RWPE2 (cell line): ENCODE data around the gene GPR87.

ENCODE experiments used
- ATAC-seq: fragments of 200-7000 bp; cut with Tn5 transposase; 3 replicates; pipeline ENCODE4 v1.9.1; 2021; ENCODE audit warnings: low read depth
- DNase-seq: peaks from one replicate; pipeline ENCODE4 v3.0.0-alpha.2; 2020; ENCODE audit warnings: low spot score
- H3K27ac ChIP-seq: fragments of 450-650 bp; 2 replicates; pipeline ENCODE4 v1.5.1; 2017; ENCODE audit warnings: mild to moderate bottlenecking; ENCODE audit not compliant: poor library complexity, severe bottlenecking
- H3K27me3 ChIP-seq: fragments of 250-450 bp; sonication (Bioruptor Pico); 2 replicates; pipeline ENCODE4 v1.5.1; 2021; ENCODE audit warnings: mild to moderate bottlenecking, moderate library complexity; ENCODE audit not compliant: insufficient read depth, poor library complexity, severe bottlenecking
- H3K36me3 ChIP-seq: fragments of 250-450 bp; sonication (Bioruptor Pico); 2 replicates; pipeline ENCODE4 v1.5.1; 2020; ENCODE audit warnings: low read depth, mild to moderate bottlenecking, moderate library complexity
- H3K4me1 ChIP-seq: fragments of 250-450 bp; sonication (Bioruptor Pico); 2 replicates; pipeline ENCODE4 v1.5.1; 2021; ENCODE audit warnings: mild to moderate bottlenecking, moderate library complexity; ENCODE audit not compliant: insufficient read depth, poor library complexity, severe bottlenecking
- H3K4me3 ChIP-seq: fragments of 250-450 bp; sonication (Bioruptor Pico); 2 replicates; pipeline ENCODE4 v1.5.1; 2021; ENCODE audit warnings: mild to moderate bottlenecking, moderate library complexity; ENCODE audit not compliant: severe bottlenecking
- H3K9me3 ChIP-seq: fragments of 250-450 bp; sonication (Bioruptor Pico); 2 replicates; pipeline ENCODE4 v1.5.1; 2021; ENCODE audit warnings: mild to moderate bottlenecking, moderate library complexity; ENCODE audit not compliant: severe bottlenecking
- CTCF ChIP-seq: fragments of 450-650 bp; IDR thresholded peaks from one replicate; pipeline ENCODE4 v1.5.1; 2017; ENCODE audit warnings: mild to moderate bottlenecking, moderate library complexity; ENCODE audit not compliant: poor library complexity, severe bottlenecking

GPR87 gene

GRCh38 chr3:151351648-151352047 lies 35.0 kb upstream of the GPR87 start:
- ATAC-seq (no peak), DNase-seq (no peak)
- Histone ChIP-seq H3K27ac (no peak overlapping the region), H3K4me3 (no peak overlapping the region), H3K4me1 (no peaks in the 10 kb centered on the region), H3K9me3 (no peaks in the 10 kb centered on the region), H3K36me3 (no peaks in the 10 kb centered on the region), H3K27me3 (no peaks in the 10 kb centered on the region)
- no peak for TF ChIP-seq CTCF

- Histone ChIP-seq H3K27ac (no peak overlapping the region), H3K27me3 (no peaks in the 10 kb centered on the region), H3K4me1 (no peaks in the 10 kb centered on the region), H3K36me3 (no peaks in the 10 kb centered on the region), H3K4me3 (no peak overlapping the region), H3K9me3 (no peaks in the 10 kb centered on the region)
- no peak for TF ChIP-seq CTCF
- DNase-seq (no peak), ATAC-seq (no peak)
Measured at GRCh38 chr3:151351219-151351618, 34.6 kb upstream of the GPR87 start.

GRCh38 chr3:151350656-151351055 lies 34.0 kb upstream of the GPR87 start:
- no peaks in the 10 kb centered on the region for H3K4me1 ChIP-seq
- ATAC-seq = no peak
- H3K27ac ChIP-seq = no peak overlapping the region
- no peaks in the 10 kb centered on the region for H3K27me3 ChIP-seq
- H3K4me3 ChIP-seq = no peak overlapping the region
- DNase-seq = no peak
- no peaks in the 10 kb centered on the region for H3K9me3 ChIP-seq
- no peak for TF ChIP-seq CTCF
- H3K36me3 ChIP-seq = no peaks in the 10 kb centered on the region

- no peak for ATAC-seq
- no peak overlapping the region for H3K4me3 ChIP-seq
- no peak for DNase-seq
- H3K4me1 ChIP-seq = no peaks in the 10 kb centered on the region
- H3K27ac ChIP-seq = no peak overlapping the region
- no peaks in the 10 kb centered on the region for H3K27me3 ChIP-seq
- no peaks in the 10 kb centered on the region for H3K36me3 ChIP-seq
- H3K9me3 ChIP-seq = no peaks in the 10 kb centered on the region
- TF ChIP-seq CTCF = no peak
Measured at GRCh38 chr3:151347432-151347831, 30.8 kb upstream of the GPR87 start.

- no peaks in the 10 kb centered on the region for H3K4me1 ChIP-seq
- ATAC-seq (no peak), DNase-seq (no peak)
- no peak for TF ChIP-seq CTCF
- H3K36me3 ChIP-seq = no peaks in the 10 kb centered on the region
- H3K4me3 ChIP-seq = no peak overlapping the region
- no peak overlapping the region for H3K27ac ChIP-seq
- H3K27me3 ChIP-seq = no peaks in the 10 kb centered on the region
- H3K9me3 ChIP-seq = no peaks in the 10 kb centered on the region
Measured at GRCh38 chr3:151346292-151346691, 29.7 kb upstream of the GPR87 start.
